AG09309 (cell line): ENCODE results near the gene UBE2Q2.
A peak's percentile ranks its signal among the peaks of the same experiment; 100 is the strongest.

Experiments used
- DNase-seq: peaks from one replicate; pipeline ENCODE4 v3.0.0-alpha.2; 2010; ENCODE audit warnings: low read depth
- H3K4me3 ChIP-seq: 2 replicates; pipeline ENCODE4 v1.5.1; 2011; ENCODE audit warnings: mild to moderate bottlenecking, low read depth, low read length, moderate library complexity; ENCODE audit not compliant: control insufficient read depth
- TF ChIP-seq, protein P1 (sequence below): IDR thresholded peaks from 2 replicates; pipeline ENCODE4 v1.5.1; 2011; ENCODE audit warnings: mild to moderate bottlenecking, low read depth, low read length, inconsistent platforms; ENCODE audit not compliant: insufficient read depth, control insufficient read depth; ENCODE audit errors: missing control alignments

The UBE2Q2 gene

DNA sequence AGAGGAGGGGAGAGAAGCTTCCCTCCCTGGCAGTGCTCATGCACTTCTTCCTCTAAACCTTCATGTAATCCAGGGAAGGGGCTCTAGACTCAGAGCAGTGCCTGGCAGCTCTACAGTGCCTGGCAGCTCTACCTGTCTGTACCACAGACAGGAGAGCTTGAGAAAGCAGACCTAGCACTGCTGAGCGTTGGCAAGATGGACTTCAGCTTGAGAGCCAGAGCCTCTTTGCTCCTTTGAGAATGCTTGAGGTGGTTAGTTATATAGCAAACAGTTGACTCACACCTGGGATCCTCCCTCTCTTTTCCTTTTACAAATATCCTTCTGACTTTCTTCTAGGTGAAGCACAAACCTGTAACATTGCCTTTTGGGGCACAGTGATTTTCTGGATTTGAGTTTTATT, 81.3 kb downstream of the UBE2Q2 start:
- TF ChIP-seq, protein P1, sequence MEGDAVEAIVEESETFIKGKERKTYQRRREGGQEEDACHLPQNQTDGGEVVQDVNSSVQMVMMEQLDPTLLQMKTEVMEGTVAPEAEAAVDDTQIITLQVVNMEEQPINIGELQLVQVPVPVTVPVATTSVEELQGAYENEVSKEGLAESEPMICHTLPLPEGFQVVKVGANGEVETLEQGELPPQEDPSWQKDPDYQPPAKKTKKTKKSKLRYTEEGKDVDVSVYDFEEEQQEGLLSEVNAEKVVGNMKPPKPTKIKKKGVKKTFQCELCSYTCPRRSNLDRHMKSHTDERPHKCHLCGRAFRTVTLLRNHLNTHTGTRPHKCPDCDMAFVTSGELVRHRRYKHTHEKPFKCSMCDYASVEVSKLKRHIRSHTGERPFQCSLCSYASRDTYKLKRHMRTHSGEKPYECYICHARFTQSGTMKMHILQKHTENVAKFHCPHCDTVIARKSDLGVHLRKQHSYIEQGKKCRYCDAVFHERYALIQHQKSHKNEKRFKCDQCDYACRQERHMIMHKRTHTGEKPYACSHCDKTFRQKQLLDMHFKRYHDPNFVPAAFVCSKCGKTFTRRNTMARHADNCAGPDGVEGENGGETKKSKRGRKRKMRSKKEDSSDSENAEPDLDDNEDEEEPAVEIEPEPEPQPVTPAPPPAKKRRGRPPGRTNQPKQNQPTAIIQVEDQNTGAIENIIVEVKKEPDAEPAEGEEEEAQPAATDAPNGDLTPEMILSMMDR = no peak
- DNase-seq = no peak
- H3K4me3 ChIP-seq = no peak overlapping the region

- TF ChIP-seq, protein P1 = no peak
- H3K4me3 ChIP-seq = no peak overlapping the region
- DNase-seq = no peak
These were observed 82.2 kb downstream of the UBE2Q2 start for GRCh38 chr15:75925440-75925839.

DNA sequence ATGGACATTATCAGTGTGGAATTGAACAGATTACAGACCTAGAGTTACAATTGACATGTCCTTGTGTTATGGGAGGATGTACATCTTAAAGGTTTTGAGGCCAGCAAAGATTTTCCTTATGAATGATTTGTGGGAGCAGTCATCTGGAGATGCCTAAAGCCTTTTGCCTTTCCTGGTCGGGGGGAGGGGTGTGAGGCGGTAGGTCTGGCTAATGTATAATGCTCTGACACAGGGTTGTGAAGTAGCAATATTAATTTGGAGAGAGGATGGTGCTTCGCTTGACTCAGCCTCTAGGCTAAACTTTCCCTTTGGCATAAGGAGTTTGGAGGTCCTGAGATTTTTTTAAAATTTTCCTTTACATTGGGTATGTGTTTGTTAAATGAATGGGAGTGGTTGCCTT, 83.7 kb downstream of the UBE2Q2 start:
- TF ChIP-seq, protein P1 = no peak
- no peak overlapping the region for H3K4me3 ChIP-seq

DNA sequence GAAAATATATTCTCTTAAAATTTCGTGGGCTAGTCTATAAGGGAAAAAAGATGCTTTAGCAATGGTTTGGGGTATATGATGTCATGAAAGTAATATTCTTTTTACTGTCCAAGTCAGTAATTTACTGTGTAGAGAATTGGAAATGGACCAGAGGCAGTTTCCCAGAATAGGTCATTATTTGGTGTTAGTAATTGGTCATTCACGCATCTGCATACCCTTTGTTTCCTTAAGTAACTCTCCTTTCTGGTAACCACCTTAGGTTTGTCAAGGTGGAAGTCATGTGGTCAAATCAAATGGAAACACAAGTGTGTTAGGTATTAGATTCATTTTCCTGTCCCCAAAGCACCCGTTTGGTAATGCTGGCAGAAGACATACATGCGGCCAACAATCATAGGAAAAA, 84.4 kb downstream of the UBE2Q2 start:
- TF ChIP-seq, protein P1 = no peak
- DNase-seq = no peak

More for the DNA sequence above, 83.7 kb downstream of the UBE2Q2 start:
- DNase-seq = no peak

GRCh38 chr15:75928680-75929608, 85.7 kb downstream of the UBE2Q2 start:
- no peak for DNase-seq
- TF ChIP-seq, protein P1 = peak; percentile 28
- no peak overlapping the region for H3K4me3 ChIP-seq

More for the DNA sequence above, 84.4 kb downstream of the UBE2Q2 start:
- H3K4me3 ChIP-seq = no peak overlapping the region

DNA sequence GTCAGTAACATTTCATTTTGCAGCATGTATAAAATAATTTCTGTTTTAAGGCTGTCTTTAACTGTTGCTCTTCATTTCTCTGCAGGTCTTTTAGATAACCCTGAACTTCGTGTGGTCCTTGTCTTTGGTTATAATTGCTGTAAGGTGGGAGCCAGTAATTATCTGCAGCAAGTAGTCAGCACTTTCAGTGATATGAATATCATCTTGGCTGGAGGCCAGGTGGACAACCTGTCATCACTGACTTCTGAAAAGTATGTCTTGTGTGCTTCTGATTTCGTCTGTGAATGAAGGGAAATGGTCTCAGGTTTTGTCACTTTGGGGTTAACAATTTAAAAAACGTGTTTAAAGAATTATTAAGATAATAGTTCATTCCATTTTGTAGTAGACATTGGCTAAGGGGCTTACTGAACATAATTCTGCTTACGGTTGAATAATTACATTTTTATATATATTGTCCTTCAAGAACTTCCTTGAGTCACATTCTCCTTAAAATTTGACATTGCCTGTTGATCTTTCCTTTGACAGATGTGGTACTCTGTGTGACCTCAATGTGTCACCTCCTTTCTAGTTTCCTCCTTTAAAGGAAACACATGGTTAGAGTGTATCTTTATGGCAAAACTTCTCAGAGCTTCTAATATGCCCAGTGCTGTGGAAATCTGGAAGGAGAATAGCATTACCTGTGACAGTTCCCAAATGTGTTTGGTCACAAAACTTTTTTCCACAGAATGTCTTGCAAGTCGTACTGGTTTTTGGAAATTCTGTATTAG, 86.7 kb downstream of the UBE2Q2 start:
- H3K4me3 ChIP-seq = no peak overlapping the region
- no peak for DNase-seq
- TF ChIP-seq, protein P1 = no peak
